IPS-20b (cell line): ENCODE results near the gene MAGEE2.
"Not testable (repeated sequence)": the region's sequence is repeated elsewhere in the genome, so short reads cannot be mapped to it uniquely, and the experiment has no call there.

Source experiments
- H3K27ac ChIP-seq: one replicate; pipeline ENCODE4 v1.5.1; 2013; ENCODE audit warnings: low read length
- H3K27me3 ChIP-seq: 2 replicates; pipeline ENCODE4 v1.6.1; 2013; ENCODE audit warnings: mild to moderate bottlenecking, low read length, inconsistent platforms; ENCODE audit not compliant: insufficient read depth
- H3K36me3 ChIP-seq: 2 replicates; pipeline ENCODE4 v1.6.1; 2013; ENCODE audit warnings: low read depth, mild to moderate bottlenecking, inconsistent platforms, low read length, moderate library complexity; ENCODE audit not compliant: insufficient read depth
- H3K4me1 ChIP-seq: 2 replicates; pipeline ENCODE4 v1.6.1; 2013; ENCODE audit warnings: mild to moderate bottlenecking, control low read depth, inconsistent platforms, low read length, moderate library complexity; ENCODE audit not compliant: insufficient read depth
- H3K4me3 ChIP-seq: 2 replicates; pipeline ENCODE4 v1.5.1; 2013; ENCODE audit warnings: mild to moderate bottlenecking, low read length, inconsistent platforms
- H3K9ac ChIP-seq: 2 replicates; pipeline ENCODE4 v1.6.1; 2013; ENCODE audit warnings: low read depth, mild to moderate bottlenecking, inconsistent platforms, low read length, moderate library complexity
- H3K9me3 ChIP-seq: 2 replicates; pipeline ENCODE4 v1.6.1; 2013; ENCODE audit warnings: mild to moderate bottlenecking, low read depth, low read length, inconsistent platforms; ENCODE audit not compliant: insufficient read depth

The MAGEE2 gene

GRCh38 chrX:75784680-75785491 is at the start of gene MAGEE2:
Gene MAGEE2 (minus strand): TSS chrX:75785254. CDS start chrX:75785051, 203 bp downstream.
- Histone ChIP-seq H3K36me3 (no peaks in the 10 kb centered on the region), H3K27ac (no peak within 1 kb of the TSS), H3K4me1 (no peaks in the 10 kb centered on the region), H3K9me3 (0 out of 2 replicates have a peak, but pooled peaks cover 1% of the 10 kb centered on the region), H3K27me3 (no peaks in the 10 kb centered on the region), H3K9ac (no peak within 1 kb of the TSS), H3K4me3 (no peak within 1 kb of the TSS)

- Histone ChIP-seq H3K36me3 (no peaks in the 10 kb centered on the region), H3K27me3 (no peaks in the 10 kb centered on the region), H3K9ac (no peak overlapping the region), H3K4me3 (no peak overlapping the region), H3K4me1 (no peaks in the 10 kb centered on the region), H3K27ac (no peak overlapping the region), H3K9me3 (0 out of 2 replicates have a peak, but pooled peaks cover 9% of the 10 kb centered on the region)
Measured at GRCh38 chrX:75786290-75786689, 1.2 kb upstream of the MAGEE2 start.

GRCh38 chrX:75781611-75782010 is 3.4 kb downstream of the MAGEE2 start:
- H3K36me3 ChIP-seq: no peaks in the 10 kb centered on the region
- H3K4me1 ChIP-seq: no peaks in the 10 kb centered on the region
- no peaks in the 10 kb centered on the region for H3K27me3 ChIP-seq
- no peak overlapping the region for H3K4me3 ChIP-seq
- no peaks in the 10 kb centered on the region for H3K9me3 ChIP-seq
- H3K27ac ChIP-seq: no peak overlapping the region
- H3K9ac ChIP-seq: no peak overlapping the region

GRCh38 chrX:75768063-75768462 is 17.0 kb downstream of the MAGEE2 start:
- not testable (repeated sequence) for H3K4me1 ChIP-seq, H3K9me3 ChIP-seq, H3K27me3 ChIP-seq, H3K4me3 ChIP-seq, H3K27ac ChIP-seq, H3K9ac ChIP-seq, H3K36me3 ChIP-seq

GRCh38 chrX:75748431-75748830 is 36.6 kb downstream of the MAGEE2 start:
- Histone ChIP-seq H3K4me1 (no peaks in the 10 kb centered on the region), H3K4me3 (no peak overlapping the region), H3K27me3 (no peaks in the 10 kb centered on the region), H3K27ac (no peak overlapping the region), H3K9me3 (peaks cover 21% of the 10 kb centered on the region; the same call in 1 of the 2 replicates), H3K9ac (no peak overlapping the region), H3K36me3 (no peaks in the 10 kb centered on the region)

- H3K9ac ChIP-seq: peak overlapping the region; percentile 72; the same call in 1 of the 2 replicates
- no peaks in the 10 kb centered on the region for H3K36me3 ChIP-seq
- H3K27ac ChIP-seq: no peak overlapping the region
- no peaks in the 10 kb centered on the region for H3K4me1 ChIP-seq
- H3K4me3 ChIP-seq: peak overlapping the region; percentile 79
- no peaks in the 10 kb centered on the region for H3K27me3 ChIP-seq
- H3K9me3 ChIP-seq: peaks cover 32% of the 10 kb centered on the region; the same call in 1 of the 2 replicates
Measured at GRCh38 chrX:75746891-75747639, 38.0 kb downstream of the MAGEE2 start.
